ENCODE results near the gene TUBA4B.

Gene TUBA4B

DNA sequence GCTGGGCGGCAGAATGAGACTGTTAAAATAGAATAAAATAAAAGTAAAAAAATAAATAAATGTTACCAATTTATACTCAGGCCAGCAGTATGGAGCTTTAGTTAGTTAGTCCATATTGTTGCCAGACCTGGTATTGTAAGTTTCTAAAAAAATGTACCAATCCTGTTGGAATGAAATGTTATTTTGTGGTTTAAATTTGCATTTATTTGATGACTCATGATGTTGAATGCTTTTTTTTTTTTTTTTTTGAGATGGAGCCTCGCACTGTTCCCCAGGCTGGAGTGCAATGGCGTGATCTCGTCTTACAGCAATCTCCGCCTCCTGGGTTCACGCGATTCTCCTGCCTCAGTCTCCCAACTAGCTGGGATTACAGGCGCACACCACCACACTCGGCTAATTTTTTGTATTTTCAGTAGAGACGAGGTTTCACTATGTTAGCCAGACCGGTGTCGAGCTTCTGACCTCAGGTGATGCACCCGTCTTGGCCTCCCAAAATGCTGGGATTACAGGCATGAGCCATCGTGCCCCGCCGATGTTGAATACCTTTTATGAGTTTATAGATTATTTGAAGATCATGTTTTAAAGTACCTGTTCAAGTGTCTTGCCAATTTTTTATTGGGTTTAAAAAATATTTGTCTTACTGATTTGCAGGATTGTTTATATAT lies 61.9 kb downstream of the TUBA4B start:
- DNase-seq (ENCODE audit: low read depth in 1 of 2, low spot score in 1 of 2): no peak

All from stimulated activated CD4-positive, alpha-beta T cell treated with anti-CD3 and anti-CD28 coated beads, Interleukin-15, amount 100 ng/mL, for 1 hour (primary cell).